ENCODE results near the gene CCL19. TPM values are rescaled to one million over a fixed set of nuclear protein-coding genes. Genes with fewer than 3 reads are reported as not detected.

CCL19 gene
- total RNA-seq, 4 donors from 2014 or later, result 0.85 to 5.8 (median 4.8) TPM; not detected in 1

- TF ChIP-seq CTCF (IDR thresholded peaks at IDR 0.05; ENCODE audit: low read depth), result no peak
These were observed 5.5 kb downstream of the CCL19 start for GRCh38 chr9:34685591-34685990.

- no peak for TF ChIP-seq CTCF (IDR thresholded peaks at IDR 0.05; ENCODE audit: low read depth)
These were observed 6.3 kb downstream of the CCL19 start for GRCh38 chr9:34684816-34685215.

- TF ChIP-seq CTCF (IDR thresholded peaks at IDR 0.05; ENCODE audit: low read depth), result no peak
These were observed 6.9 kb downstream of the CCL19 start for GRCh38 chr9:34684145-34684544.

- no peak for TF ChIP-seq CTCF (IDR thresholded peaks at IDR 0.05; ENCODE audit: low read depth)
These were observed 15.2 kb downstream of the CCL19 start for GRCh38 chr9:34675869-34676268.

- no peak for TF ChIP-seq CTCF (IDR thresholded peaks at IDR 0.05; ENCODE audit: low read depth)
These were observed 15.9 kb downstream of the CCL19 start for GRCh38 chr9:34675048-34675714.

- no peak for TF ChIP-seq CTCF (IDR thresholded peaks at IDR 0.05; ENCODE audit: low read depth)
These were observed 16.6 kb downstream of the CCL19 start for GRCh38 chr9:34674440-34674839.

GRCh38 chr9:34671307-34671706, 19.8 kb downstream of the CCL19 start:
- no peak for TF ChIP-seq CTCF (IDR thresholded peaks at IDR 0.05; ENCODE audit: low read depth)

Measured in subcutaneous adipose tissue (tissue), 4 donors.